Smooth muscle cell (in vitro differentiated cells): ENCODE data around the gene CRACDL. TPM values are rescaled to one million over a fixed set of nuclear protein-coding genes. Genes with fewer than 3 reads are reported as not detected.

ENCODE experiments used
- DNase-seq: peaks from one replicate; lab custom pipeline; 2025; ENCODE audit not compliant: unreplicated experiment; lab: John Stamatoyannopoulos, UW
- H2AFZ ChIP-seq: fragments of 200-600 bp; sonication (generic); 2 replicates; pipeline ENCODE4 v1.6.0; 2016; ENCODE audit warnings: antibody characterized with exemption, low read depth, mild to moderate bottlenecking
- H3F3A ChIP-seq: fragments of 200-600 bp; sonication (generic); 2 replicates; pipeline ENCODE4 v1.6.0; 2017; ENCODE audit warnings: antibody characterized with exemption, low read depth
- H3K27ac ChIP-seq: fragments of 200-600 bp; sonication (generic); 2 replicates; pipeline ENCODE4 v1.5.1; 2016; ENCODE audit warnings: low read depth, mild to moderate bottlenecking
- H3K27me3 ChIP-seq: fragments of 200-600 bp; sonication (generic); 2 replicates; pipeline ENCODE4 v1.6.1; 2016; ENCODE audit warnings: low read depth, mild to moderate bottlenecking
- H3K36me3 ChIP-seq: fragments of 200-600 bp; sonication (generic); 2 replicates; pipeline ENCODE4 v1.5.1; 2016; ENCODE audit warnings: low read depth
- H3K4me1 ChIP-seq: fragments of 200-600 bp; sonication (generic); 2 replicates; pipeline ENCODE4 v1.5.1; 2016; ENCODE audit warnings: low read depth
- H3K4me2 ChIP-seq: fragments of 200-600 bp; sonication (generic); 2 replicates; pipeline ENCODE4 v1.6.0; 2016; ENCODE audit warnings: mild to moderate bottlenecking
- H3K4me3 ChIP-seq: fragments of 200-600 bp; sonication (generic); 2 replicates; pipeline ENCODE4 v1.5.1; 2016; ENCODE audit warnings: mild to moderate bottlenecking
- H3K79me2 ChIP-seq: fragments of 200-600 bp; sonication (generic); 2 replicates; pipeline ENCODE4 v1.6.0; 2016; ENCODE audit warnings: low read depth, mild to moderate bottlenecking
- H3K9ac ChIP-seq: fragments of 200-600 bp; sonication (generic); 2 replicates; pipeline ENCODE4 v1.6.0; 2016; ENCODE audit warnings: low read depth
- H3K9me3 ChIP-seq: fragments of 200-600 bp; sonication (generic); replicated peaks from 2 replicates; pipeline ENCODE4 v1.5.1; 2016; ENCODE audit warnings: low read depth
- H4K20me1 ChIP-seq: fragments of 200-600 bp; sonication (generic); 2 replicates; pipeline ENCODE4 v1.6.0; 2016; ENCODE audit warnings: low read depth
- WGBS: methylation state at CpG from one replicate; pipeline ENCODE4 v1.1.7; 2016; ENCODE audit warnings: low lambda C conversion rate; 5-methylcytosine and 5-hydroxymethylcytosine counted together
- polyA plus RNA-seq: library from polyadenylated mRNA; unstranded; fragments of >200 nt; fragmentation: Nextera tagmentation; extraction: Ambion mirVana; gene quantifications from 2 replicates; pipeline ENCODE4 v1.2.1, GENCODE V29; 2016
- total RNA-seq: library from RNA; depleted of rRNA; stranded (reverse); fragments of >200 nt; gene quantifications from 2 replicates; pipeline ENCODE4 v1.2.3, GENCODE V29; 2014
- TF ChIP-seq, protein P1 (sequence below): fragments of 200-600 bp; sonication (generic); IDR thresholded peaks from 2 replicates; pipeline ENCODE4 v1.5.1; 2017; ENCODE audit warnings: borderline replicate concordance, mild to moderate bottlenecking, antibody characterized with exemption; ENCODE audit not compliant: insufficient read depth, poor library complexity, severe bottlenecking

The CRACDL gene
- total and polyA plus RNA-seq, 2 experiments from 2014 or later = 0.72 to 2.2 TPM

DNA sequence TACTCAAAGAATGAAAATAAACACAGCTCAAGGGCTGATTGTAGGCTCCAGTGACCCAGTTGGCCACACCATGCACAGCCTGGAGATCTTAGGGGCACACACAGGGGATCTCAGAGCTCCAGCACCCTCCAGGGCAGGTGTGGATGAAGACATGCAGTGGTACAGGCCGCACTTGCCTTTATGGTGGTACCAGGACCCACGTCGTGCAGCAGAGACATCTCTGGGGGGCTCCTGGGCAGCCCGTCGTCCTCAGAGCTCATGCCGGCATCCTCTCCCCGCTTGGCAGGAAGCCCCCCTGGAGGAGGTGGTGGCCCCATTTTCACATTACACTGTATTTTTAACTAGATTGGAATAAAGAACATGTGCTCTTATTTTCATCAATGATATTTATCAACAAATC, 103.9 kb downstream of the CRACDL start:
- Histone ChIP-seq H3K27ac (no peak overlapping the region), H3K9me3 (no peaks in the 10 kb centered on the region), H3K4me2 (no peak overlapping the region), H3K27me3 (no peaks in the 10 kb centered on the region), H3K4me1 (no peaks in the 10 kb centered on the region), H3K9ac (no peak overlapping the region), H3K4me3 (no peak overlapping the region), H3K36me3 (no peaks in the 10 kb centered on the region), H2AFZ (no peak overlapping the region), H3K79me2 (no peaks in the 10 kb centered on the region), H3F3A (no peaks in the 10 kb centered on the region), H4K20me1 (no peaks in the 10 kb centered on the region)
- DNase-seq = no peak
- TF ChIP-seq, protein P1, sequence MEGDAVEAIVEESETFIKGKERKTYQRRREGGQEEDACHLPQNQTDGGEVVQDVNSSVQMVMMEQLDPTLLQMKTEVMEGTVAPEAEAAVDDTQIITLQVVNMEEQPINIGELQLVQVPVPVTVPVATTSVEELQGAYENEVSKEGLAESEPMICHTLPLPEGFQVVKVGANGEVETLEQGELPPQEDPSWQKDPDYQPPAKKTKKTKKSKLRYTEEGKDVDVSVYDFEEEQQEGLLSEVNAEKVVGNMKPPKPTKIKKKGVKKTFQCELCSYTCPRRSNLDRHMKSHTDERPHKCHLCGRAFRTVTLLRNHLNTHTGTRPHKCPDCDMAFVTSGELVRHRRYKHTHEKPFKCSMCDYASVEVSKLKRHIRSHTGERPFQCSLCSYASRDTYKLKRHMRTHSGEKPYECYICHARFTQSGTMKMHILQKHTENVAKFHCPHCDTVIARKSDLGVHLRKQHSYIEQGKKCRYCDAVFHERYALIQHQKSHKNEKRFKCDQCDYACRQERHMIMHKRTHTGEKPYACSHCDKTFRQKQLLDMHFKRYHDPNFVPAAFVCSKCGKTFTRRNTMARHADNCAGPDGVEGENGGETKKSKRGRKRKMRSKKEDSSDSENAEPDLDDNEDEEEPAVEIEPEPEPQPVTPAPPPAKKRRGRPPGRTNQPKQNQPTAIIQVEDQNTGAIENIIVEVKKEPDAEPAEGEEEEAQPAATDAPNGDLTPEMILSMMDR = no peak
- WGBS = 94% methylated on average over 7 of the region's 7 CpGs

DNA sequence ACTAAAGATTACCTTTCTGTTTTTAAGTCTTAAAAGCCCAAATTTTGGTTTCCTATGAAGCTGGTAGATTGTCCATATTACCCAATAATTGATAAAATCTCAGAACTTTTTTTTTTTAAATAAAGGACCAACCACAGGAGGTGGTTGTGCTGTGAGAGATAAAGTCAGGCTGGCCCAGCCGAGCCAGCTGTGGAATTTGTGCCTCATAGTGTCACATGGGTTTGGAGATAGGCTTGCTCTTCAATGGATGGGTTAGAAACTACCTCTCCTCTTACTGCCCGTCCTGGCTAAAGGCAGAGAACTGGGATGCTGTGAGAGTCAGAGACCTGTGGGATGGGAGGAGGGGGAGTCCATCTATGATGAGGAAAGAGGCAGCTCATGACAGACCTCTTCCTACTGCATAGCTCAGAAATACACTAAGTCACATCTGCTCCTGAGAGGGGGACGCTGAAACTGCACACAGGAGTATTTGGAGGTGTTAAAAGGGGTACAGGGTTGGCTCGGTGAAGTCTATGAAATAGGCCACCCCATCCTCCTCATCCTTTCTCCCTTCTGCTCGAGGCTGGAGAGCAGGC, 105.4 kb downstream of the CRACDL start:
- TF ChIP-seq, protein P1 = no peak
- 81% methylated on average over 5 of the region's 5 CpGs for WGBS
- no peaks in the 10 kb centered on the region for H3K4me1 ChIP-seq

DNA sequence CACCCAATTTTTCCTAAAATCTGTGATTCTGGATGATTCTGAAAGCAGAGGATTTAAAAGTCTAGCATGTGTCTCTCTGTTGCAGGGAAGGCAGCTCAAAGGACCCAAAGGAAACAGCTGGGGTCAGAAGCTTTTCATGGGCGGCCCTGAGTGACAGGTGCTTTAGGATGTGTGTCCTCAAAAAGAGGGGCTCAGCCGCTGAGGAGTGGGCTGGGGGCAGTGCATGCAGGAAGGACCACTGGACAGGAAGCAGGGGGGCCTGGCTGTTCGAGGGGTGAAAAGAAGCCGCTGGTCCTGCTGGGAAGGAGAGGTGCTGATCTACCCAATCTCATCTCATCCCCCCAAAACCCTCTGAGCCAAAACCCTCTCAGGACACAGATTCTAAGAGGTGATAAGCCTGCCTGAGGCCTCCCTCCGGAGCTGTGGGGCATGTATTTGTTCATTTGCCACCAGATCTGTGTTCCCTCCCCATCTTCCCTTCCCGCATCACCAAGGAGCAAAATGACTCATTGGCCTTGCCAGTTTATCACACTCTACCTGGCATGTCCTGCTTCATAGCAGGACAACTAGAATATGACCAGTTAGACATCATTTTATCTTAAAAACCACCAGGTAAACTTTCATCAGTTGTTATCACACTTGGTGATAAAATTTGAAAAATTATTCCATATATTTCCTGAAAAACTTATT, 106.3 kb downstream of the CRACDL start:
- TF ChIP-seq, protein P1 = no peak
- no peak overlapping the region for H2AFZ ChIP-seq
- H3F3A ChIP-seq = no peaks in the 10 kb centered on the region
- no peak overlapping the region for H3K9ac ChIP-seq
- H3K79me2 ChIP-seq = no peaks in the 10 kb centered on the region
- no peak for DNase-seq
- no peaks in the 10 kb centered on the region for H4K20me1 ChIP-seq
- no peaks in the 10 kb centered on the region for H3K4me1 ChIP-seq
- H3K27ac ChIP-seq = no peak overlapping the region
- no peaks in the 10 kb centered on the region for H3K36me3 ChIP-seq
- H3K4me3 ChIP-seq = no peak overlapping the region
- H3K27me3 ChIP-seq = peaks cover 2% of the 10 kb centered on the region
- H3K9me3 ChIP-seq = no peaks in the 10 kb centered on the region
- 89% methylated on average over 6 of the region's 6 CpGs for WGBS
- no peak overlapping the region for H3K4me2 ChIP-seq

More for the DNA sequence above, 105.4 kb downstream of the CRACDL start:
- H3K9ac ChIP-seq = no peak overlapping the region
- no peaks in the 10 kb centered on the region for H4K20me1 ChIP-seq
- H3K79me2 ChIP-seq = no peaks in the 10 kb centered on the region
- H3K27ac ChIP-seq = no peak overlapping the region
- no peaks in the 10 kb centered on the region for H3K9me3 ChIP-seq
- no peak overlapping the region for H3K4me3 ChIP-seq
- no peak overlapping the region for H3K4me2 ChIP-seq
- H3K27me3 ChIP-seq = no peaks in the 10 kb centered on the region
- no peak overlapping the region for H2AFZ ChIP-seq
- H3K36me3 ChIP-seq = no peaks in the 10 kb centered on the region
- H3F3A ChIP-seq = no peaks in the 10 kb centered on the region
- no peak for DNase-seq
